ENCODE results near the gene SRCAP. TPM values are rescaled to one million over a fixed set of nuclear protein-coding genes. Genes with fewer than 3 reads are reported as not detected.

SRCAP gene
- total and polyA plus RNA-seq, 2 experiments from 2014 or later = 15.3 to 33.6 TPM

- Histone ChIP-seq H3K9me3 (ENCODE audit: low read depth) (no peaks in the 10 kb centered on the region), H3K4me3 (no peak overlapping the region), H3K9me2 (replicated peaks; ENCODE audit: insufficient read depth) (no peaks in the 10 kb centered on the region), H3K27ac (no peak overlapping the region), H3K27me3 (no peaks in the 10 kb centered on the region), H3K4me2 (no peak overlapping the region), H3K79me2 (peaks cover 57% of the 10 kb centered on the region), H3K4me1 (ENCODE audit: insufficient read depth) (no peaks in the 10 kb centered on the region), H3K36me3 (replicated peaks; ENCODE audit: insufficient read depth, low read depth) (peaks cover 8% of the 10 kb centered on the region), H2AFZ (no peak overlapping the region), H4K20me1 (ENCODE audit: insufficient read depth, poor library complexity, severe bottlenecking) (peaks cover 20% of the 10 kb centered on the region)
- no peak for DNase-seq (ENCODE audit: low spot score)
- 94% methylated on average over 6 of the region's 6 CpGs for WGBS (ENCODE audit: low lambda C conversion rate, missing lambda C conversion rate)
- TF ChIP-seq CTCF (IDR thresholded peaks at IDR 0.05; ENCODE audit: poor library complexity) (no peak), EZH2phosphoT487 (IDR thresholded peaks at IDR 0.05; ENCODE audit: low read depth, severe bottlenecking, unreplicated experiment) (no peak), EZH2 (IDR thresholded peaks at IDR 0.05; ENCODE audit: borderline replicate concordance) (no peak)
These were observed 7.1 kb downstream of the SRCAP start for GRCh38 chr16:30706046-30706445.

GRCh38 chr16:30710971-30711370, 12.0 kb downstream of the SRCAP start:
- H3K9me2 ChIP-seq (replicated peaks; ENCODE audit: insufficient read depth) = no peaks in the 10 kb centered on the region
- H2AFZ ChIP-seq = no peak overlapping the region
- H3K79me2 ChIP-seq = peaks cover 25% of the 10 kb centered on the region
- H3K27me3 ChIP-seq = no peaks in the 10 kb centered on the region
- no peaks in the 10 kb centered on the region for H3K9me3 ChIP-seq (ENCODE audit: low read depth)
- H3K4me1 ChIP-seq (ENCODE audit: insufficient read depth) = no peaks in the 10 kb centered on the region
- no peak for DNase-seq (ENCODE audit: low spot score)
- 92% methylated on average over 4 of the region's 4 CpGs for WGBS (ENCODE audit: low lambda C conversion rate, missing lambda C conversion rate)
- H3K4me3 ChIP-seq = no peak overlapping the region
- H4K20me1 ChIP-seq (ENCODE audit: insufficient read depth, poor library complexity, severe bottlenecking) = peaks cover 6% of the 10 kb centered on the region
- peaks cover 8% of the 10 kb centered on the region for H3K36me3 ChIP-seq (replicated peaks; ENCODE audit: insufficient read depth, low read depth)
- no peak overlapping the region for H3K4me2 ChIP-seq
- no peak for TF ChIP-seq EZH2phosphoT487 (IDR thresholded peaks at IDR 0.05; ENCODE audit: low read depth, severe bottlenecking, unreplicated experiment)
- TF ChIP-seq CTCF (IDR thresholded peaks at IDR 0.05; ENCODE audit: poor library complexity) = no peak
- no peak for TF ChIP-seq EZH2 (IDR thresholded peaks at IDR 0.05; ENCODE audit: borderline replicate concordance)
- no peak overlapping the region for H3K27ac ChIP-seq

GRCh38 chr16:30711712-30712111, 12.7 kb downstream of the SRCAP start:
- Histone ChIP-seq H3K79me2 (peaks cover 22% of the 10 kb centered on the region), H3K4me2 (no peak overlapping the region), H3K9me2 (replicated peaks; ENCODE audit: insufficient read depth) (no peaks in the 10 kb centered on the region), H3K4me1 (ENCODE audit: insufficient read depth) (no peaks in the 10 kb centered on the region), H3K27ac (no peak overlapping the region), H3K9me3 (ENCODE audit: low read depth) (no peaks in the 10 kb centered on the region), H2AFZ (no peak overlapping the region), H3K36me3 (replicated peaks; ENCODE audit: insufficient read depth, low read depth) (peaks cover under 1% of the 10 kb centered on the region), H3K27me3 (no peaks in the 10 kb centered on the region), H3K4me3 (no peak overlapping the region), H4K20me1 (ENCODE audit: insufficient read depth, poor library complexity, severe bottlenecking) (peaks cover 7% of the 10 kb centered on the region)
- WGBS (ENCODE audit: low lambda C conversion rate, missing lambda C conversion rate) = 100% methylated on average over 1 of the region's 1 CpG
- no peak for DNase-seq (ENCODE audit: low spot score)
- TF ChIP-seq EZH2phosphoT487 (IDR thresholded peaks at IDR 0.05; ENCODE audit: low read depth, severe bottlenecking, unreplicated experiment) (no peak), CTCF (IDR thresholded peaks at IDR 0.05; ENCODE audit: poor library complexity) (no peak)

Data from hepatocyte (in vitro differentiated cells).